Smooth muscle cell (in vitro differentiated cells): ENCODE results near the gene FBXO10. TPM values are rescaled to one million over a fixed set of nuclear protein-coding genes. Genes with fewer than 3 reads are reported as not detected.
"Not testable (repeated sequence)": the region's sequence is repeated elsewhere in the genome, so short reads cannot be mapped to it uniquely, and the experiment has no call there.

ENCODE experiments used
- DNase-seq: peaks from one replicate; lab custom pipeline; 2025; ENCODE audit not compliant: unreplicated experiment; lab: John Stamatoyannopoulos, UW
- H2AFZ ChIP-seq: fragments of 200-600 bp; sonication (generic); 2 replicates; pipeline ENCODE4 v1.6.0; 2016; ENCODE audit warnings: antibody characterized with exemption, low read depth, mild to moderate bottlenecking
- H3F3A ChIP-seq: fragments of 200-600 bp; sonication (generic); 2 replicates; pipeline ENCODE4 v1.6.0; 2017; ENCODE audit warnings: antibody characterized with exemption, low read depth
- H3K27ac ChIP-seq: fragments of 200-600 bp; sonication (generic); 2 replicates; pipeline ENCODE4 v1.5.1; 2016; ENCODE audit warnings: low read depth, mild to moderate bottlenecking
- H3K27me3 ChIP-seq: fragments of 200-600 bp; sonication (generic); 2 replicates; pipeline ENCODE4 v1.6.1; 2016; ENCODE audit warnings: low read depth, mild to moderate bottlenecking
- H3K36me3 ChIP-seq: fragments of 200-600 bp; sonication (generic); 2 replicates; pipeline ENCODE4 v1.5.1; 2016; ENCODE audit warnings: low read depth
- H3K4me1 ChIP-seq: fragments of 200-600 bp; sonication (generic); 2 replicates; pipeline ENCODE4 v1.5.1; 2016; ENCODE audit warnings: low read depth
- H3K4me2 ChIP-seq: fragments of 200-600 bp; sonication (generic); 2 replicates; pipeline ENCODE4 v1.6.0; 2016; ENCODE audit warnings: mild to moderate bottlenecking
- H3K4me3 ChIP-seq: fragments of 200-600 bp; sonication (generic); 2 replicates; pipeline ENCODE4 v1.5.1; 2016; ENCODE audit warnings: mild to moderate bottlenecking
- H3K79me2 ChIP-seq: fragments of 200-600 bp; sonication (generic); 2 replicates; pipeline ENCODE4 v1.6.0; 2016; ENCODE audit warnings: low read depth, mild to moderate bottlenecking
- H3K9ac ChIP-seq: fragments of 200-600 bp; sonication (generic); 2 replicates; pipeline ENCODE4 v1.6.0; 2016; ENCODE audit warnings: low read depth
- H3K9me3 ChIP-seq: fragments of 200-600 bp; sonication (generic); replicated peaks from 2 replicates; pipeline ENCODE4 v1.5.1; 2016; ENCODE audit warnings: low read depth
- H4K20me1 ChIP-seq: fragments of 200-600 bp; sonication (generic); 2 replicates; pipeline ENCODE4 v1.6.0; 2016; ENCODE audit warnings: low read depth
- CTCF ChIP-seq: fragments of 200-600 bp; sonication (generic); IDR thresholded peaks from 2 replicates; pipeline ENCODE4 v1.5.1; 2017; ENCODE audit warnings: borderline replicate concordance, mild to moderate bottlenecking, antibody characterized with exemption; ENCODE audit not compliant: insufficient read depth, poor library complexity, severe bottlenecking
- WGBS: methylation state at CpG from one replicate; pipeline ENCODE4 v1.1.7; 2016; ENCODE audit warnings: low lambda C conversion rate; 5-methylcytosine and 5-hydroxymethylcytosine counted together
- polyA plus RNA-seq: library from polyadenylated mRNA; unstranded; fragments of >200 nt; fragmentation: Nextera tagmentation; extraction: Ambion mirVana; gene quantifications from 2 replicates; pipeline ENCODE4 v1.2.1, GENCODE V29; 2016
- total RNA-seq: library from RNA; depleted of rRNA; stranded (reverse); fragments of >200 nt; gene quantifications from 2 replicates; pipeline ENCODE4 v1.2.3, GENCODE V29; 2014

The FBXO10 gene
- total and polyA plus RNA-seq, 2 experiments from 2014 or later, result 3.5 to 7.0 TPM

- Histone ChIP-seq H3K27ac (no peak overlapping the region), H3K4me3 (no peak overlapping the region), H4K20me1 (no peaks in the 10 kb centered on the region), H3F3A (no peaks in the 10 kb centered on the region), H3K9me3 (no peaks in the 10 kb centered on the region), H3K36me3 (no peaks in the 10 kb centered on the region), H3K79me2 (no peaks in the 10 kb centered on the region), H2AFZ (no peak overlapping the region), H3K27me3 (peaks cover 26% of the 10 kb centered on the region), H3K4me2 (no peak overlapping the region), H3K4me1 (no peaks in the 10 kb centered on the region), H3K9ac (no peak overlapping the region)
- DNase-seq, result no peak
- TF ChIP-seq CTCF, result no peak
- 91% methylated on average over 5 of the region's 5 CpGs for WGBS
Observed at GRCh38 chr9:37602817-37603216, 26.6 kb upstream of the FBXO10 start.

GRCh38 chr9:37602061-37602460 is 25.9 kb upstream of the FBXO10 start:
- H3K9me3 ChIP-seq, H4K20me1 ChIP-seq, H3K36me3 ChIP-seq, H3K9ac ChIP-seq, H3F3A ChIP-seq, H2AFZ ChIP-seq, H3K79me2 ChIP-seq, H3K27ac ChIP-seq, H3K4me1 ChIP-seq, DNase-seq, H3K4me3 ChIP-seq, H3K4me2 ChIP-seq: not testable (repeated sequence)
- WGBS, result 94% methylated on average over 4 of the region's 4 CpGs
- peaks cover 24% of the 10 kb centered on the region for H3K27me3 ChIP-seq

- no peak overlapping the region for H3K4me2 ChIP-seq
- H3F3A ChIP-seq, result peaks cover 6% of the 10 kb centered on the region
- H3K27ac ChIP-seq, result no peak overlapping the region
- H2AFZ ChIP-seq, result no peak overlapping the region
- H3K4me1 ChIP-seq, result peaks cover 3% of the 10 kb centered on the region
- no peak for TF ChIP-seq CTCF
- peaks cover 8% of the 10 kb centered on the region for H3K79me2 ChIP-seq
- no peak overlapping the region for H3K4me3 ChIP-seq
- H3K27me3 ChIP-seq, result peaks cover 6% of the 10 kb centered on the region
- H3K9me3 ChIP-seq, result no peaks in the 10 kb centered on the region
- no peak overlapping the region for H3K9ac ChIP-seq
- no peak for DNase-seq
- WGBS, result 55% methylated on average over 2 of the region's 2 CpGs
- no peaks in the 10 kb centered on the region for H3K36me3 ChIP-seq
- no peaks in the 10 kb centered on the region for H4K20me1 ChIP-seq
Observed at GRCh38 chr9:37596504-37596903, 20.3 kb upstream of the FBXO10 start.

GRCh38 chr9:37593883-37594448 is 17.8 kb upstream of the FBXO10 start:
- peak overlapping the region; percentile 61 for H2AFZ ChIP-seq
- WGBS, result 94% methylated on average over 6 of the region's 6 CpGs
- no peak overlapping the region for H3K4me3 ChIP-seq

More at GRCh38 chr9:37593883-37594448, 17.8 kb upstream of the FBXO10 start:
- Histone ChIP-seq H3F3A (peaks cover 6% of the 10 kb centered on the region), H3K9ac (no peak overlapping the region), H3K79me2 (peaks cover 32% of the 10 kb centered on the region), H3K4me2 (no peak overlapping the region), H3K9me3 (no peaks in the 10 kb centered on the region), H3K27ac (no peak overlapping the region), H3K36me3 (no peaks in the 10 kb centered on the region), H3K27me3 (peaks cover 6% of the 10 kb centered on the region), H4K20me1 (peaks cover 17% of the 10 kb centered on the region), H3K4me1 (peaks cover 10% of the 10 kb centered on the region)
- no peak for TF ChIP-seq CTCF
- DNase-seq, result no peak
